IMR-90 (cell line): ENCODE results near the gene GOSR1. TPM values are rescaled to one million over a fixed set of nuclear protein-coding genes. Genes with fewer than 3 reads are reported as not detected.

Experiments used
- ATAC-seq: fragments of 200-7000 bp; cut with Tn5 transposase; 2 replicates; pipeline ENCODE4 v1.9.1; 2020; ENCODE audit warnings: low read depth, mild to moderate bottlenecking, moderate library complexity
- Bru-seq: library from RNA; stranded (reverse); fragments of 400-500 nt; gene quantifications from one replicate; lab custom pipeline; 2021; lab: Mats Ljungman, UMichigan
- BruChase-seq, 2 experiments: library from RNA; stranded (reverse); fragments of 400-500 nt; gene quantifications; one replicate each; lab custom pipeline; 2021; lab: Mats Ljungman, UMichigan
- BruUV-seq: library from RNA; stranded (reverse); fragments of 400-500 nt; replicated peaks from 2 replicates; lab custom pipeline; 2021; lab: Mats Ljungman, UMichigan
- CTCF ChIA-PET: fragments of 300-600 bp; formaldehyde crosslinking; extraction: SDS; loops from one replicate; lab custom pipeline; 2021; ENCODE audit warnings: antibody characterized with exemption; lab: Yijun Ruan, JAX
- POLR2A ChIA-PET: fragments of 300-600 bp; sonication (Branson Sonifier 250); formaldehyde crosslinking; loops from one replicate; lab custom pipeline; 2022; ENCODE audit warnings: antibody characterized with exemption; ENCODE audit not compliant: unreplicated experiment; lab: Charles Lee
- DNase-seq: peaks from one replicate; pipeline ENCODE4 v3.0.0; 2013
- H2AFZ ChIP-seq: replicated peaks from 2 replicates; pipeline ENCODE3; 2013; ENCODE audit warnings: low read length, mild to moderate bottlenecking; ENCODE audit not compliant: poor library complexity
- H2AK5ac ChIP-seq: 2 replicates; pipeline ENCODE4 v1.6.1; 2013; ENCODE audit warnings: low read depth, low read length, inconsistent platforms
- H2AK9ac ChIP-seq: replicated peaks from 2 replicates; pipeline ENCODE3; 2013; ENCODE audit warnings: mild to moderate bottlenecking, low read depth, low read length, moderate library complexity; ENCODE audit not compliant: poor library complexity
- H2BK120ac ChIP-seq: 2 replicates; pipeline ENCODE4 v1.6.1; 2013; ENCODE audit warnings: low read depth, low read length, inconsistent platforms
- H2BK15ac ChIP-seq: 3 replicates; pipeline ENCODE4 v1.6.1; 2013; ENCODE audit warnings: low read depth, low read length, inconsistent platforms
- H2BK20ac ChIP-seq: 2 replicates; pipeline ENCODE4 v1.6.1; 2013; ENCODE audit warnings: low read depth, mild to moderate bottlenecking, inconsistent platforms, low read length, moderate library complexity
- H2BK5ac ChIP-seq: 2 replicates; pipeline ENCODE4 v1.6.1; 2013; ENCODE audit warnings: mild to moderate bottlenecking, low read depth, low read length, inconsistent platforms; ENCODE audit not compliant: poor library complexity, severe bottlenecking
- H3K14ac ChIP-seq: replicated peaks from 2 replicates; pipeline ENCODE4 v1.6.1; 2013; ENCODE audit warnings: low read depth, low read length, inconsistent platforms
- H3K18ac ChIP-seq: 2 replicates; pipeline ENCODE4 v1.6.1; 2013; ENCODE audit warnings: low read depth, low read length, control low read depth
- H3K23ac ChIP-seq: 2 replicates; pipeline ENCODE4 v1.6.1; 2013; ENCODE audit warnings: low read depth, low read length, inconsistent platforms
- H3K27ac ChIP-seq: 2 replicates; pipeline ENCODE4 v1.5.1; 2013; ENCODE audit warnings: mild to moderate bottlenecking, control low read depth, low read length; ENCODE audit not compliant: insufficient read depth
- H3K27me3 ChIP-seq: 2 replicates; pipeline ENCODE4 v1.6.1; 2013; ENCODE audit warnings: low read length; ENCODE audit not compliant: control insufficient read depth, insufficient read depth
- H3K36me3 ChIP-seq: 2 replicates; pipeline ENCODE4 v1.6.1; 2013; ENCODE audit warnings: low read length, mixed read lengths; ENCODE audit not compliant: control insufficient read depth, insufficient read depth
- H3K4ac ChIP-seq: 2 replicates; pipeline ENCODE4 v1.6.1; 2013; ENCODE audit warnings: low read depth, low read length, inconsistent platforms
- H3K4me1 ChIP-seq: 2 replicates; pipeline ENCODE4 v1.6.1; 2013; ENCODE audit warnings: low read length, mixed read lengths; ENCODE audit not compliant: control insufficient read depth, insufficient read depth
- H3K4me2 ChIP-seq: 2 replicates; pipeline ENCODE4 v1.6.1; 2013; ENCODE audit warnings: low read depth, mild to moderate bottlenecking, control low read depth, low read length, moderate library complexity
- H3K4me3 ChIP-seq: 2 replicates; pipeline ENCODE4 v1.5.1; 2013; ENCODE audit warnings: low read depth, mild to moderate bottlenecking, control low read depth, low read length, moderate library complexity; ENCODE audit not compliant: insufficient read depth
- H3K56ac ChIP-seq: 2 replicates; pipeline ENCODE4 v1.6.1; 2013; ENCODE audit warnings: low read length, inconsistent platforms; ENCODE audit not compliant: insufficient read depth; ENCODE audit errors: extremely low read depth
- H3K79me1 ChIP-seq, 2 experiments: 2 replicates each; pipeline ENCODE4 v1.6.1; 2013; ENCODE audit warnings: low read length in 2 of 2, inconsistent platforms in 1 of 2, low read depth in 1 of 2
- H3K9ac ChIP-seq: 2 replicates; pipeline ENCODE4 v1.6.1; 2013; ENCODE audit warnings: low read depth, low read length, control low read depth
- H3K9me1 ChIP-seq: 2 replicates; pipeline ENCODE4 v1.6.1; 2013; ENCODE audit warnings: low read length, inconsistent platforms; ENCODE audit not compliant: insufficient read depth
- H3K9me3 ChIP-seq: 2 replicates; pipeline ENCODE4 v1.6.1; 2013; ENCODE audit warnings: low read length; ENCODE audit not compliant: control insufficient read depth, insufficient read depth
- H4K20me1 ChIP-seq: 2 replicates; pipeline ENCODE4 v1.6.1; 2013; ENCODE audit warnings: low read length, inconsistent platforms; ENCODE audit not compliant: insufficient read depth
- H4K5ac ChIP-seq: 2 replicates; pipeline ENCODE4 v1.6.1; 2013; ENCODE audit warnings: mild to moderate bottlenecking, low read depth, low read length, control low read depth
- H4K8ac ChIP-seq, 2 experiments: 2 replicates each; pipeline ENCODE4 v1.6.1; 2013; ENCODE audit warnings: low read depth in 2 of 2, low read length in 2 of 2, control low read depth in 1 of 2, inconsistent platforms in 1 of 2
- H4K91ac ChIP-seq: 2 replicates; pipeline ENCODE4 v1.6.1; 2013; ENCODE audit warnings: low read depth, low read length, inconsistent platforms; ENCODE audit not compliant: insufficient read depth
- BHLHE40 ChIP-seq: fragments of 150-350 bp; IDR thresholded peaks from 2 replicates; pipeline ENCODE4 v1.6.1; 2016; ENCODE audit warnings: mild to moderate bottlenecking, low read depth, low read length
- ELK1 ChIP-seq: fragments of 150-350 bp; IDR thresholded peaks from 2 replicates; pipeline ENCODE4 v1.6.1; 2016; ENCODE audit warnings: low read depth, mild to moderate bottlenecking, low read length, moderate library complexity, borderline replicate concordance
- FOS ChIP-seq: fragments of 150-350 bp; IDR thresholded peaks from 2 replicates; pipeline ENCODE4 v1.6.1; 2016; ENCODE audit warnings: low read depth, low read length
- MAFK ChIP-seq: IDR thresholded peaks from 2 replicates; pipeline ENCODE4 v1.6.1; 2012; ENCODE audit warnings: low read depth, low read length, improper control_type of control experiment
- MAZ ChIP-seq: IDR thresholded peaks from 2 replicates; pipeline ENCODE4 v1.6.1; 2012; ENCODE audit warnings: low read depth, mild to moderate bottlenecking, low read length, improper control_type of control experiment, moderate library complexity, borderline replicate concordance
- MXI1 ChIP-seq: IDR thresholded peaks from 2 replicates; pipeline ENCODE4 v1.6.1; 2012; ENCODE audit warnings: low read depth, mild to moderate bottlenecking, low read length, moderate library complexity, borderline replicate concordance
- POLR2A ChIP-seq: IDR thresholded peaks from 2 replicates; pipeline ENCODE4 v1.6.1; 2012; ENCODE audit warnings: mild to moderate bottlenecking, low read depth, low read length
- RAD21 ChIP-seq: IDR thresholded peaks from 2 replicates; pipeline ENCODE4 v1.6.1; 2012; ENCODE audit warnings: low read length, improper control_type of control experiment
- RCOR1 ChIP-seq: IDR thresholded peaks from 2 replicates; pipeline ENCODE4 v1.6.1; 2012; ENCODE audit warnings: mild to moderate bottlenecking, low read length, improper control_type of control experiment; ENCODE audit not compliant: insufficient replicate concordance
- RFX5 ChIP-seq: IDR thresholded peaks from 2 replicates; pipeline ENCODE4 v1.8.0; 2012; ENCODE audit warnings: low read depth, mild to moderate bottlenecking, low read length, moderate library complexity
- SMC3 ChIP-seq: fragments of 150-350 bp; IDR thresholded peaks from 2 replicates; pipeline ENCODE4 v1.6.1; 2016; ENCODE audit warnings: low read depth, mild to moderate bottlenecking, antibody characterized with exemption, low read length, moderate library complexity
- USF2 ChIP-seq: fragments of 150-350 bp; IDR thresholded peaks from 2 replicates; pipeline ENCODE4 v1.6.1; 2017; ENCODE audit warnings: mild to moderate bottlenecking, antibody characterized with exemption, low read length, low read depth
- WGBS, 2 experiments: methylation state at CpG; one replicate each; pipeline versions ENCODE4 v1.1.5 to v1.1.7; 2013; ENCODE audit warnings: missing lambda C conversion rate in 2 of 2; ENCODE audit not compliant: insufficient read length in 1 of 2; ENCODE audit errors: extremely low coverage in 2 of 2; 5-methylcytosine and 5-hydroxymethylcytosine counted together
- dilution Hi-C: fragments of 300-500 bp; cut with HindIII; formaldehyde crosslinking; loops from one replicate; pipeline ENCODE4 v1.14.3; 2018; ENCODE audit warnings: low sequenced_read_pairs; ENCODE audit not compliant: unreplicated experiment
- in situ Hi-C: fragments of 300-500 bp; cut with MboI; formaldehyde crosslinking; loops from 3 replicates; pipeline ENCODE4 v1.14.3; 2019; ENCODE audit warnings: low sequenced_read_pairs, inconsistent platforms, mixed read lengths
- intact Hi-C: fragments of 100-400 bp; cut with micrococcal nuclease; formaldehyde crosslinking; loops from 2 replicates; pipeline ENCODE4 v1.10.0; 2022
- long read RNA-seq: library from polyadenylated mRNA; unstranded; transcript quantifications from one replicate; pipeline ENCODE4 v2.0.0, GENCODE V29; 2021; ENCODE audit not compliant: unreplicated experiment
- polyA plus RNA-seq, 3 experiments: library from polyadenylated mRNA; depleted of rRNA; stranded (reverse); fragments of >200 nt; gene quantifications; 2 replicates each; pipeline ENCODE4 v1.2.3, GENCODE V29; 2012; ENCODE audit warnings: low replicate concordance in 1 of 3
- total RNA-seq: library from RNA; depleted of rRNA; stranded (reverse); fragments of >200 nt; gene quantifications from 2 replicates; pipeline ENCODE4 v1.2.3, GENCODE V29; 2012; rRNA removed

The GOSR1 gene
- total RNA-seq (47.5 and 64.7 TPM in 2 replicates), polyA plus RNA-seq (2012; rRNA removed) (14.0 and 21.2 TPM in 2 replicates), Bru-seq, nascent RNA (percentile 88 among the genes with signal in this experiment), BruChase-seq, experiment 1, labeled RNA remaining after a 6-hour chase (percentile 85 among the genes with signal in this experiment), BruChase-seq, experiment 2, labeled RNA remaining after a 2-hour chase (percentile 89 among the genes with signal in this experiment)
- polyA plus RNA-seq (2012; cell fraction: cytosol; rRNA removed) = 6.0 and 11.5 TPM in 2 replicates
- polyA plus RNA-seq (2012; cell fraction: nucleus; rRNA removed; ENCODE audit: low replicate concordance) = 10.9 and 39.3 TPM in 2 replicates
- long read RNA-seq, full-length matches to known transcripts = 16 of 58 reads
- long read RNA-seq, partial matches to known transcripts = 1 of 58 reads
- long read RNA-seq, other reads (novel, unspliced or antisense) = 41 of 58 reads

GRCh38 chr17:30477083-30477773 is at the start of gene GOSR1:
GOSR1 (plus strand) TSS chr17:30477408; CDS start chr17:30477434, 26 bp downstream.
- dilution Hi-C loops = no loop called here
- Histone ChIP-seq H3K4me1 (peaks cover 2% of the 10 kb centered on the region), H4K20me1 (no peaks in the 10 kb centered on the region), H3K14ac (peak within 1 kb of the TSS; percentile 98), H3K4ac (peak within 1 kb of the TSS; percentile 94), H3K9me3 (no peaks in the 10 kb centered on the region), H4K5ac (peak within 1 kb of the TSS; percentile 92), H2AK5ac (peak within 1 kb of the TSS; percentile 77), H3K79me1 (peaks cover 5 to 25% of the 10 kb centered on the region in 2 experiments; a peak in 3 of 4 replicates), H3K9ac (peak within 1 kb of the TSS; percentile 91), H3K27ac (peak within 1 kb of the TSS; percentile 91), H3K56ac (peak within 1 kb of the TSS; percentile 84), H3K36me3 (peaks cover 5% of the 10 kb centered on the region), H3K9me1 (peaks cover 3% of the 10 kb centered on the region; the same call in 1 of the 2 replicates), H3K18ac (peak within 1 kb of the TSS; percentile 45), H3K23ac (peak within 1 kb of the TSS; percentile 94), H3K4me3 (peak within 1 kb of the TSS; percentile 70), H3K4me2 (peak within 1 kb of the TSS; percentile 92), H2BK15ac (peak within 1 kb of the TSS; percentile 35; the same call in 2 of the 3 replicates), H3K27me3 (no peaks in the 10 kb centered on the region), H4K8ac (peak within 1 kb of the TSS; percentile 62 to 98), H4K91ac (peak within 1 kb of the TSS; percentile 76), H2BK20ac (peak within 1 kb of the TSS; percentile 68), H2BK5ac (peak within 1 kb of the TSS; percentile 89), H2AFZ (peak within 1 kb of the TSS; percentile 99), H2BK120ac (peak within 1 kb of the TSS; percentile 77), H2AK9ac (peak within 1 kb of the TSS; percentile 99)
- WGBS, 2 experiments = 1% methylated on average over 18 of the region's 37 CpGs; no CpG with 5 or more reads in 1 of the 2 experiments
- CTCF ChIA-PET = interaction anchor here (0.7 to 1.4 kb wide), 5 partner anchors 14 to 360 kb away, joined by 3 to 5 read pairs (median 3); no protein-coding TSS in a partner anchor
- intact Hi-C loops = loop anchor here (1.0 to 10.0 kb wide), 5 partner anchors 123 to 352 kb away; partner anchors contain the start of gene BLMH
- ATAC-seq = peak; percentile 99
- POLR2A ChIA-PET = no interaction called here
- in situ Hi-C loops = loop anchor here (5.0 kb wide), 1 partner anchor 240 kb away; no protein-coding TSS in a partner anchor
- peak; percentile 95 for DNase-seq
- BruUV-seq = no TSS peak
- TF ChIP-seq SMC3 = peak; percentile 69
- TF ChIP-seq MAZ = peak; percentile 60; the same call in 1 of the 2 replicates
- peak; percentile 95 for TF ChIP-seq POLR2A
- no peak for TF ChIP-seq RCOR1
- no peak for TF ChIP-seq FOS
- no peak for TF ChIP-seq MAFK
- no peak for TF ChIP-seq ELK1
- TF ChIP-seq MXI1 = peak; percentile 84
- no peak for TF ChIP-seq RFX5
- peak; percentile 81 for TF ChIP-seq RAD21
- TF ChIP-seq USF2 = no peak
- no peak for TF ChIP-seq BHLHE40
